ENCODE data around the gene IL17RD. TPM values are rescaled to one million over a fixed set of nuclear protein-coding genes. Genes with fewer than 3 reads are reported as not detected.

Gene IL17RD
- total RNA-seq, 1 donor from 2014 or later, result 51.9 TPM

DNA sequence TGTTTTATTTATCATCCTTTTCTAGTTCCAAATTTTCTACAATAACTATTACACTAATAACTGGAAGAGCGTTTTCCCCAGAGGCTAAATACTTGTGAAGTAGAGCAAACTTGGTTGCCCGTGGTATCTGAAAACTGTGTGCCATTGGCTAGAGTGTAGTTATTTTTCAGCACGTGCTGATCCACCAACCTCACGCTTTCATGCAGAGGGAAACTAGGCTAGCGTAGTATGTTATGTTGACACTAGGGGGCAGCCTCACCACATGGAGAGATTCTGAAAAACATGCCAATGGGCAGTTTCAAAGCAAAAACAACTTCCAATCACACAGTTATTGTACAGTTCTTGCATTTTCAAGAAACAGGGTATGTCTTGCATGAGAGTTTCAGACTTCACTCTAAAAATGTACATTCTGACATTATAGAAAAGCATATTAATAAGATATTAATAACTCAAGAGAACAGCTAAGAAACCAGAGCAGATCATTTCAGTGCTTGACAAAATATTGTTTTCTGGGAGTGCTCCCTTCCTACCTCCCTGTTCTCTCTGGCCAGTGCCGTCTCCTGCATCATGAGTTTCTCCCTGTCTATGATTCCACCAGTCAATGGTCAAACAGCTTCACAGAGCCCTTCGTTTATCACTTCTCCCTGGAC is 65.0 kb downstream of the IL17RD start:
- Mint-ChIP-seq H3K9me3 (no peaks in the 10 kb centered on the region), H3K27ac (ENCODE audit: unreplicated experiment) (no peak overlapping the region), H3K27me3 (ENCODE audit: low read depth) (no peaks in the 10 kb centered on the region), H3K4me3 (no peak overlapping the region), H3K36me3 (ENCODE audit: low read depth) (peaks cover 8% of the 10 kb centered on the region), H3K4me1 (peaks cover 12% of the 10 kb centered on the region)
- TF ChIP-seq, protein P1, sequence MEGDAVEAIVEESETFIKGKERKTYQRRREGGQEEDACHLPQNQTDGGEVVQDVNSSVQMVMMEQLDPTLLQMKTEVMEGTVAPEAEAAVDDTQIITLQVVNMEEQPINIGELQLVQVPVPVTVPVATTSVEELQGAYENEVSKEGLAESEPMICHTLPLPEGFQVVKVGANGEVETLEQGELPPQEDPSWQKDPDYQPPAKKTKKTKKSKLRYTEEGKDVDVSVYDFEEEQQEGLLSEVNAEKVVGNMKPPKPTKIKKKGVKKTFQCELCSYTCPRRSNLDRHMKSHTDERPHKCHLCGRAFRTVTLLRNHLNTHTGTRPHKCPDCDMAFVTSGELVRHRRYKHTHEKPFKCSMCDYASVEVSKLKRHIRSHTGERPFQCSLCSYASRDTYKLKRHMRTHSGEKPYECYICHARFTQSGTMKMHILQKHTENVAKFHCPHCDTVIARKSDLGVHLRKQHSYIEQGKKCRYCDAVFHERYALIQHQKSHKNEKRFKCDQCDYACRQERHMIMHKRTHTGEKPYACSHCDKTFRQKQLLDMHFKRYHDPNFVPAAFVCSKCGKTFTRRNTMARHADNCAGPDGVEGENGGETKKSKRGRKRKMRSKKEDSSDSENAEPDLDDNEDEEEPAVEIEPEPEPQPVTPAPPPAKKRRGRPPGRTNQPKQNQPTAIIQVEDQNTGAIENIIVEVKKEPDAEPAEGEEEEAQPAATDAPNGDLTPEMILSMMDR (conservative IDR thresholded peaks at IDR 0.05), result peak; percentile 91
- peak; percentile 79 for DNase-seq (ENCODE audit: low read depth, low spot score)

DNA sequence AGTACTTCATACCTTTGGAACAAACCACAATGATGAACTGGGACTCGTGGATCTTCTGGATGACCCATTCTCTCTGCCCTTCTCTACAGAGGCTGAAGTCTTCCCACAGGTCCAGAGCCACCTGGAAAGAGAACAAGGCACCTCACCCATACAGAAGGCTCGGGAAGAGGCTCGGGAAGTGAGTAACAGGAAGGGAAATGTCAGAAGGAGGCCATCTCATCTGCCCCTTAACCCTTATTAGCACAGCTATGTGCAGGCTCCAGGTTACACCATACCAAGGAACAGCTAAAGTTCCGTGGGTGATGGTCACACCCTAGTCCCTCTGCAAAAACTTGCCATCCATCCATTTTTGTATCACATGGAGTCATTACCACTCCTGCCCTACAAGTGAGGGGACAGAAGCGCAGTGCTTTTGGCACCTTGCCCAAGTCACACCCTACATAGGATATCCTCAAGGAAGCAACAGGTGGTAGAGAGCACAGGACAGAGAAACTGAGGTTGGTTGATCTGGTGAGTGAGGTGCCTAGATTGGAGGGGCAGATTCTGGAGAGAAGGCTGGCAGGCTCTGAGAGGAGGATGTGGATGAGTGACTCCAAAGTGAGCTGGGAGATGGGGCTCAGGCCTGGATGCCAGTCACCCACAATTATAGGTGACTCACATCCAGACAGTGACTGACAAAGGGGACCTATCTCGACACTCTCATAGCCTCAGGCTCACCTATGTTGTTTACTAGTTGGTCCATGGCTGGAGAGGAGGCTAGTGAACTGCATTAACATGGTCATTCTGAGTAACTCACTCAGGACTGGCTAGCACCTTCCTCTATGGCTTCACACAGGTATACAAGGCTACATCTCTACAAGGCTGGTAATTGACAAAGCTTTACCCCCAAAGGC is 66.5 kb downstream of the IL17RD start:
- H3K27ac Mint-ChIP-seq (ENCODE audit: unreplicated experiment), result no peak overlapping the region
- H3K36me3 Mint-ChIP-seq (ENCODE audit: low read depth), result peaks cover 7% of the 10 kb centered on the region
- TF ChIP-seq, protein P1 (conservative IDR thresholded peaks at IDR 0.05), result no peak
- H3K4me1 Mint-ChIP-seq, result peaks cover 12% of the 10 kb centered on the region
- no peaks in the 10 kb centered on the region for H3K9me3 Mint-ChIP-seq
- H3K27me3 Mint-ChIP-seq (ENCODE audit: low read depth), result no peaks in the 10 kb centered on the region
- DNase-seq (ENCODE audit: low read depth, low spot score), result no peak
- H3K4me3 Mint-ChIP-seq, result no peak overlapping the region

DNA sequence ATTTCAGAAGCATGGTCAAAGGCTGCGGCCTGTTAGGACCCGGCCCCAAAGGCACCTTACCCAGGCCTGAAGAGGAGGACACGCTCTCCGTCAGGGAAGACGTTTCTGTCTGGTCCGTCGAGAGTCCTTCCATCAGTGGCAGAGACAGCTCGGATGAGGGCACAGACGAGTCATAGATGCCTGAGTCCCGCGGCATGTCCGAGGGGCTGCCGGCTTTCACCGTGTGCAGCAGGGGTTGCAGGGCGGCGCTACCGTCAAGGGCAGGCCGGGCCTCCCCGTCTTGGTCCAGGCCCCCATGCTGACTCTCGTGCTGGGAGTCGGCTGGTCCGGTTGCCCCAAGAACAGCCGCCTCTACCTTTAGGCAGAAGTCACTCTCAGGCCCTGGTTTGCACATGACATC is 67.6 kb downstream of the IL17RD start:
- Mint-ChIP-seq H3K27ac (ENCODE audit: unreplicated experiment) (no peak overlapping the region), H3K4me3 (no peak overlapping the region), H3K9me3 (no peaks in the 10 kb centered on the region), H3K4me1 (peaks cover 8% of the 10 kb centered on the region), H3K27me3 (ENCODE audit: low read depth) (no peaks in the 10 kb centered on the region), H3K36me3 (ENCODE audit: low read depth) (peaks cover 11% of the 10 kb centered on the region)
- DNase-seq (ENCODE audit: low read depth, low spot score), result no peak
- TF ChIP-seq, protein P1 (conservative IDR thresholded peaks at IDR 0.05), result no peak

DNA sequence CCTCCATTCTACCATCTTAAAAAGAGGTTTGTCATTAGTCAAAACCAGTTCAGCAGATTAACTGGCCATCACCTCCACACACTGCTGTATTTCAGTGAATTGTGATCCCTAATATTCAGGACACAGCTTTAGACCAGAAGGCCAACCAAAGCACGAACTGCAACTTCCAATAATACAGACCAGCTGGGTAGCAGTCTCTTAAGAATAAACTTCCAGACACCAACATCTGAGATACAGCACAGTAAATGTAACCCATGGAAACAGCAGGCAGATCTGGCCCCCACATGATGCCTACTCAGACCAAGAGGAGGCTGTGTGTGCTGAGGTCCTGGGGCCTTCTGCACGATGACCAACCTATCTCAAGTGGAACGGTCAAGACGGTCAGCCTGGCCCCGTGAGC is 69.8 kb downstream of the IL17RD start:
- H3K36me3 Mint-ChIP-seq (ENCODE audit: low read depth), result peaks cover 13% of the 10 kb centered on the region
- no peak overlapping the region for H3K27ac Mint-ChIP-seq (ENCODE audit: unreplicated experiment)
- TF ChIP-seq, protein P1 (conservative IDR thresholded peaks at IDR 0.05), result no peak
- no peaks in the 10 kb centered on the region for H3K27me3 Mint-ChIP-seq (ENCODE audit: low read depth)
- peaks cover 15% of the 10 kb centered on the region for H3K4me1 Mint-ChIP-seq
- no peaks in the 10 kb centered on the region for H3K9me3 Mint-ChIP-seq
- H3K4me3 Mint-ChIP-seq, result no peak overlapping the region
- DNase-seq (ENCODE audit: low read depth, low spot score), result no peak

DNA sequence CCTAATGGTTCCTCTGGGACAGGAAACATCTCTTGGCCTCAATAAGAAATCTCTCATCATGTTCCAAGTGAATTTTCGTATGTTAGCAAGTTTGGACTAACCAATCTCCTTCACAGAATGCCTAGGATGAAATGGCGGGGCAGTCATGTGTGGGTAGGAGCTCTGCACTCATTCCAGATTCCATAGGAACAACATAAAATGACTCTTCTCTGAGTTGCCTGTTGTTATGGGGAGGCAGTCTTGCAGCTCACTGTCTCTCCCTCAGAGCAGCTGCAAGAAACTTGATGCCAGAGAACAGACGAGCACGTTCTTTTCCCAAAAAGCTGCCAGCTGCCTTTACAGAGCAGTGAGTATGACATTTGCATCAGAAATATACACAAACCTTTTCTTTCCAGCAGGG is 70.6 kb downstream of the IL17RD start:
- Mint-ChIP-seq H3K4me1 (peaks cover 14% of the 10 kb centered on the region), H3K9me3 (no peaks in the 10 kb centered on the region), H3K36me3 (ENCODE audit: low read depth) (peaks cover 13% of the 10 kb centered on the region), H3K4me3 (no peak overlapping the region), H3K27me3 (ENCODE audit: low read depth) (no peaks in the 10 kb centered on the region), H3K27ac (ENCODE audit: unreplicated experiment) (no peak overlapping the region)
- TF ChIP-seq, protein P1 (conservative IDR thresholded peaks at IDR 0.05), result no peak
- DNase-seq (ENCODE audit: low read depth, low spot score), result no peak

All from neural crest cell (in vitro differentiated cells).